ENCODE data around the gene TNS3. TPM values are rescaled to one million over a fixed set of nuclear protein-coding genes. Genes with fewer than 3 reads are reported as not detected.

The TNS3 gene
- total RNA-seq, 1 experiment from 2014 or later, result 147 TPM

GRCh38 chr7:47521816-47522561 lies 59.9 kb downstream of the TNS3 start:
- no peak for DNase-seq (ENCODE audit: low spot score)

- no peak for DNase-seq (ENCODE audit: low spot score)
Measured at GRCh38 chr7:47521011-47521795, 60.7 kb downstream of the TNS3 start.

GRCh38 chr7:47520406-47520805 lies 61.5 kb downstream of the TNS3 start:
- DNase-seq (ENCODE audit: low spot score), result peak; percentile 67

- no peak for DNase-seq (ENCODE audit: low spot score)
Measured at GRCh38 chr7:47518827-47519226, 63.1 kb downstream of the TNS3 start.

GRCh38 chr7:47517821-47518480 lies 64.0 kb downstream of the TNS3 start:
- DNase-seq (ENCODE audit: low spot score), result no peak

GRCh38 chr7:47516985-47517600 lies 64.8 kb downstream of the TNS3 start:
- peak; percentile 58 for DNase-seq (ENCODE audit: low spot score)

GRCh38 chr7:47516386-47516785 lies 65.5 kb downstream of the TNS3 start:
- no peak for DNase-seq (ENCODE audit: low spot score)

- no peak for DNase-seq (ENCODE audit: low spot score)
Measured at GRCh38 chr7:47515305-47515834, 66.5 kb downstream of the TNS3 start.

- DNase-seq (ENCODE audit: low spot score), result no peak
Measured at GRCh38 chr7:47514818-47515217, 67.1 kb downstream of the TNS3 start.

GRCh38 chr7:47514367-47514766 lies 67.5 kb downstream of the TNS3 start:
- DNase-seq (ENCODE audit: low spot score), result no peak

GRCh38 chr7:47513741-47514241 lies 68.1 kb downstream of the TNS3 start:
- DNase-seq (ENCODE audit: low spot score), result peak; percentile 92

GRCh38 chr7:47512481-47513176 lies 69.3 kb downstream of the TNS3 start:
- no peak for DNase-seq (ENCODE audit: low spot score)

- no peak for DNase-seq (ENCODE audit: low spot score)
Measured at GRCh38 chr7:47511699-47512370, 70.1 kb downstream of the TNS3 start.

GRCh38 chr7:47510786-47511185 lies 71.1 kb downstream of the TNS3 start:
- no peak for DNase-seq (ENCODE audit: low spot score)

- no peak for DNase-seq (ENCODE audit: low spot score)
Measured at GRCh38 chr7:47510192-47510591, 71.7 kb downstream of the TNS3 start.

GRCh38 chr7:47509571-47509970 lies 72.3 kb downstream of the TNS3 start:
- no peak for DNase-seq (ENCODE audit: low spot score)

- peak; percentile 62 for DNase-seq (ENCODE audit: low spot score)
Measured at GRCh38 chr7:47508389-47509380, 73.2 kb downstream of the TNS3 start.

- no peak for DNase-seq (ENCODE audit: low spot score)
Measured at GRCh38 chr7:47507522-47507921, 74.4 kb downstream of the TNS3 start.
